ENCODE measurements around the gene SLC12A3.

SLC12A3 gene

GRCh38 chr16:56864960-56865359, at the start of gene SLC12A3:
SLC12A3 (plus strand) TSS chr16:56865207; CDS start chr16:56865236, 29 bp downstream.
- no peak for DNase-seq

GRCh38 chr16:56815721-56816120, 49.3 kb upstream of the SLC12A3 start:
- DNase-seq: no peak

- DNase-seq: no peak
These were observed 48.0 kb upstream of the SLC12A3 start for GRCh38 chr16:56817056-56817455.

- DNase-seq: no peak
These were observed 47.1 kb upstream of the SLC12A3 start for GRCh38 chr16:56817938-56818337.

GRCh38 chr16:56823081-56823733, 41.8 kb upstream of the SLC12A3 start:
- no peak for DNase-seq

- no peak for DNase-seq
These were observed 40.7 kb upstream of the SLC12A3 start for GRCh38 chr16:56824331-56824730.

GRCh38 chr16:56824804-56825203, 40.2 kb upstream of the SLC12A3 start:
- DNase-seq: no peak

- no peak for DNase-seq
These were observed 39.2 kb upstream of the SLC12A3 start for GRCh38 chr16:56825826-56826225.

GRCh38 chr16:56828647-56829046, 36.4 kb upstream of the SLC12A3 start:
- DNase-seq: no peak

- DNase-seq: no peak
These were observed 34.3 kb upstream of the SLC12A3 start for GRCh38 chr16:56830669-56831068.

- no peak for DNase-seq
These were observed 32.2 kb upstream of the SLC12A3 start for GRCh38 chr16:56832768-56833167.

GRCh38 chr16:56833243-56833970, 31.6 kb upstream of the SLC12A3 start:
- DNase-seq: no peak

GRCh38 chr16:56835320-56835719, 29.7 kb upstream of the SLC12A3 start:
- DNase-seq: no peak

- DNase-seq: no peak
These were observed 28.4 kb upstream of the SLC12A3 start for GRCh38 chr16:56836410-56837230.

GRCh38 chr16:56838622-56839337, 26.2 kb upstream of the SLC12A3 start:
- DNase-seq: no peak

GRCh38 chr16:56841233-56841632, 23.8 kb upstream of the SLC12A3 start:
- no peak for DNase-seq

GRCh38 chr16:56841659-56842058, 23.3 kb upstream of the SLC12A3 start:
- DNase-seq: no peak

- DNase-seq: no peak
These were observed 22.9 kb upstream of the SLC12A3 start for GRCh38 chr16:56842133-56842532.

- no peak for DNase-seq
These were observed 21.0 kb upstream of the SLC12A3 start for GRCh38 chr16:56844056-56844455.

- DNase-seq: no peak
These were observed 17.7 kb upstream of the SLC12A3 start for GRCh38 chr16:56847173-56847910.

- no peak for DNase-seq
These were observed 16.7 kb upstream of the SLC12A3 start for GRCh38 chr16:56848029-56848936.

Data from NCI-H82 (cell line).